ENCODE measurements around the gene TSR1.

The TSR1 gene

GRCh38 chr17:2373179-2373578 lies 36.9 kb upstream of the TSR1 start:
- H3K36me3 ChIP-seq (ENCODE audit: insufficient read depth, low read length) = peaks cover 7% of the 10 kb centered on the region; the same call in 1 of the 2 replicates
- H3K9me3 ChIP-seq (ENCODE audit: control insufficient read depth, insufficient read depth, low read length) = no peaks in the 10 kb centered on the region
- H3K9ac ChIP-seq (ENCODE audit: low read depth, low read length) = no peak overlapping the region
- H3K4me1 ChIP-seq (ENCODE audit: insufficient read depth, low read length) = 0 out of 2 replicates have a peak, but pooled peaks cover 3% of the 10 kb centered on the region

- Histone ChIP-seq H3K9ac (ENCODE audit: low read depth, low read length) (no peak overlapping the region), H3K9me3 (ENCODE audit: control insufficient read depth, insufficient read depth, low read length) (no peaks in the 10 kb centered on the region), H3K4me1 (ENCODE audit: insufficient read depth, low read length) (0 out of 2 replicates have a peak, but pooled peaks cover 3% of the 10 kb centered on the region), H3K36me3 (ENCODE audit: insufficient read depth, low read length) (peaks cover 7% of the 10 kb centered on the region; the same call in 1 of the 2 replicates)
Measured at GRCh38 chr17:2372681-2373080, 36.4 kb upstream of the TSR1 start.

- peaks cover 7% of the 10 kb centered on the region; the same call in 1 of the 2 replicates for H3K36me3 ChIP-seq (ENCODE audit: insufficient read depth, low read length)
- H3K4me1 ChIP-seq (ENCODE audit: insufficient read depth, low read length) = 0 out of 2 replicates have a peak, but pooled peaks cover 3% of the 10 kb centered on the region
- H3K9ac ChIP-seq (ENCODE audit: low read depth, low read length) = no peak overlapping the region
- no peaks in the 10 kb centered on the region for H3K9me3 ChIP-seq (ENCODE audit: control insufficient read depth, insufficient read depth, low read length)
Measured at GRCh38 chr17:2372180-2372579, 35.9 kb upstream of the TSR1 start.

GRCh38 chr17:2371183-2372130 lies 35.2 kb upstream of the TSR1 start:
- peaks cover 7% of the 10 kb centered on the region; the same call in 1 of the 2 replicates for H3K36me3 ChIP-seq (ENCODE audit: insufficient read depth, low read length)
- no peak overlapping the region for H3K9ac ChIP-seq (ENCODE audit: low read depth, low read length)
- no peaks in the 10 kb centered on the region for H3K9me3 ChIP-seq (ENCODE audit: control insufficient read depth, insufficient read depth, low read length)
- 0 out of 2 replicates have a peak, but pooled peaks cover 3% of the 10 kb centered on the region for H3K4me1 ChIP-seq (ENCODE audit: insufficient read depth, low read length)

GRCh38 chr17:2370211-2370589 lies 33.9 kb upstream of the TSR1 start:
- no peaks in the 10 kb centered on the region for H3K9me3 ChIP-seq (ENCODE audit: control insufficient read depth, insufficient read depth, low read length)
- no peak overlapping the region for H3K9ac ChIP-seq (ENCODE audit: low read depth, low read length)
- H3K4me1 ChIP-seq (ENCODE audit: insufficient read depth, low read length) = 0 out of 2 replicates have a peak, but pooled peaks cover 3% of the 10 kb centered on the region
- H3K36me3 ChIP-seq (ENCODE audit: insufficient read depth, low read length) = peaks cover 7% of the 10 kb centered on the region; the same call in 1 of the 2 replicates

- H3K36me3 ChIP-seq (ENCODE audit: insufficient read depth, low read length) = peaks cover 7% of the 10 kb centered on the region; the same call in 1 of the 2 replicates
- H3K9ac ChIP-seq (ENCODE audit: low read depth, low read length) = no peak overlapping the region
- H3K4me1 ChIP-seq (ENCODE audit: insufficient read depth, low read length) = 0 out of 2 replicates have a peak, but pooled peaks cover 3% of the 10 kb centered on the region
- no peaks in the 10 kb centered on the region for H3K9me3 ChIP-seq (ENCODE audit: control insufficient read depth, insufficient read depth, low read length)
Measured at GRCh38 chr17:2369551-2370210, 33.4 kb upstream of the TSR1 start.

- Histone ChIP-seq H3K9ac (ENCODE audit: low read depth, low read length) (no peak overlapping the region), H3K9me3 (ENCODE audit: control insufficient read depth, insufficient read depth, low read length) (no peaks in the 10 kb centered on the region), H3K4me1 (ENCODE audit: insufficient read depth, low read length) (0 out of 2 replicates have a peak, but pooled peaks cover 3% of the 10 kb centered on the region), H3K36me3 (ENCODE audit: insufficient read depth, low read length) (peaks cover 7% of the 10 kb centered on the region; the same call in 1 of the 2 replicates)
Measured at GRCh38 chr17:2369039-2369438, 32.8 kb upstream of the TSR1 start.

- no peaks in the 10 kb centered on the region for H3K9me3 ChIP-seq (ENCODE audit: control insufficient read depth, insufficient read depth, low read length)
- H3K36me3 ChIP-seq (ENCODE audit: insufficient read depth, low read length) = peaks cover 7% of the 10 kb centered on the region; the same call in 1 of the 2 replicates
- H3K4me1 ChIP-seq (ENCODE audit: insufficient read depth, low read length) = 0 out of 2 replicates have a peak, but pooled peaks cover 3% of the 10 kb centered on the region
- no peak overlapping the region for H3K9ac ChIP-seq (ENCODE audit: low read depth, low read length)
Measured at GRCh38 chr17:2368359-2368758, 32.1 kb upstream of the TSR1 start.

GRCh38 chr17:2366747-2367494 lies 30.7 kb upstream of the TSR1 start:
- H3K9me3 ChIP-seq (ENCODE audit: control insufficient read depth, insufficient read depth, low read length) = no peaks in the 10 kb centered on the region
- no peak overlapping the region for H3K9ac ChIP-seq (ENCODE audit: low read depth, low read length)
- 0 out of 2 replicates have a peak, but pooled peaks cover 3% of the 10 kb centered on the region for H3K36me3 ChIP-seq (ENCODE audit: insufficient read depth, low read length)
- H3K4me1 ChIP-seq (ENCODE audit: insufficient read depth, low read length) = 0 out of 2 replicates have a peak, but pooled peaks cover 3% of the 10 kb centered on the region

GRCh38 chr17:2365132-2365531 lies 28.9 kb upstream of the TSR1 start:
- Histone ChIP-seq H3K9me3 (ENCODE audit: control insufficient read depth, insufficient read depth, low read length) (no peaks in the 10 kb centered on the region), H3K4me1 (ENCODE audit: insufficient read depth, low read length) (0 out of 2 replicates have a peak, but pooled peaks cover 3% of the 10 kb centered on the region), H3K9ac (ENCODE audit: low read depth, low read length) (no peak overlapping the region), H3K36me3 (ENCODE audit: insufficient read depth, low read length) (no peaks in the 10 kb centered on the region)

GRCh38 chr17:2364763-2365116 lies 28.5 kb upstream of the TSR1 start:
- Histone ChIP-seq H3K9ac (ENCODE audit: low read depth, low read length) (no peak overlapping the region), H3K4me1 (ENCODE audit: insufficient read depth, low read length) (0 out of 2 replicates have a peak, but pooled peaks cover 3% of the 10 kb centered on the region), H3K9me3 (ENCODE audit: control insufficient read depth, insufficient read depth, low read length) (no peaks in the 10 kb centered on the region), H3K36me3 (ENCODE audit: insufficient read depth, low read length) (no peaks in the 10 kb centered on the region)

- H3K36me3 ChIP-seq (ENCODE audit: insufficient read depth, low read length) = no peaks in the 10 kb centered on the region
- peaks cover 8% of the 10 kb centered on the region; the same call in 1 of the 2 replicates for H3K4me1 ChIP-seq (ENCODE audit: insufficient read depth, low read length)
- no peak overlapping the region for H3K9ac ChIP-seq (ENCODE audit: low read depth, low read length)
- H3K9me3 ChIP-seq (ENCODE audit: control insufficient read depth, insufficient read depth, low read length) = no peaks in the 10 kb centered on the region
Measured at GRCh38 chr17:2363851-2364762, 27.9 kb upstream of the TSR1 start.

GRCh38 chr17:2363318-2363717 lies 27.1 kb upstream of the TSR1 start:
- Histone ChIP-seq H3K9ac (ENCODE audit: low read depth, low read length) (no peak overlapping the region), H3K36me3 (ENCODE audit: insufficient read depth, low read length) (no peaks in the 10 kb centered on the region), H3K9me3 (ENCODE audit: control insufficient read depth, insufficient read depth, low read length) (no peaks in the 10 kb centered on the region), H3K4me1 (ENCODE audit: insufficient read depth, low read length) (peaks cover 7% of the 10 kb centered on the region; the same call in 1 of the 2 replicates)
